Stimulated activated CD8-positive, alpha-beta memory T cell treated with anti-CD3 and anti-CD28 coated beads, Interleukin-4, amount 100 ng/mL, for 48 hours (primary cell): ENCODE measurements around the gene TMEM147.
"Not testable (repeated sequence)": the region's sequence is repeated elsewhere in the genome, so short reads cannot be mapped to it uniquely, and the experiment has no call there.

ENCODE experiments used
- DNase-seq: peaks from one replicate; pipeline ENCODE4 v3.0.0-alpha.2; 2020

TMEM147 gene

GRCh38 chr19:35565016-35565856, 19.8 kb downstream of the TMEM147 start:
- DNase-seq = no peak

- DNase-seq = no peak
These were observed 21.3 kb downstream of the TMEM147 start for GRCh38 chr19:35566738-35567137.

GRCh38 chr19:35569281-35569781, 23.9 kb downstream of the TMEM147 start:
- DNase-seq = no peak

GRCh38 chr19:35571406-35571965, 26.1 kb downstream of the TMEM147 start:
- no peak for DNase-seq

GRCh38 chr19:35577918-35578317, 32.5 kb downstream of the TMEM147 start:
- no peak for DNase-seq

GRCh38 chr19:35578707-35579106, 33.3 kb downstream of the TMEM147 start:
- DNase-seq = no peak

GRCh38 chr19:35582760-35583159, 37.3 kb downstream of the TMEM147 start:
- no peak for DNase-seq

GRCh38 chr19:35585848-35586247, 40.4 kb downstream of the TMEM147 start, which contains the start of gene PMIS2:
PMIS2 (plus strand) TSS chr19:35586173; CDS start chr19:35586260, 87 bp downstream.
- peak; percentile 50 for DNase-seq

DNA sequence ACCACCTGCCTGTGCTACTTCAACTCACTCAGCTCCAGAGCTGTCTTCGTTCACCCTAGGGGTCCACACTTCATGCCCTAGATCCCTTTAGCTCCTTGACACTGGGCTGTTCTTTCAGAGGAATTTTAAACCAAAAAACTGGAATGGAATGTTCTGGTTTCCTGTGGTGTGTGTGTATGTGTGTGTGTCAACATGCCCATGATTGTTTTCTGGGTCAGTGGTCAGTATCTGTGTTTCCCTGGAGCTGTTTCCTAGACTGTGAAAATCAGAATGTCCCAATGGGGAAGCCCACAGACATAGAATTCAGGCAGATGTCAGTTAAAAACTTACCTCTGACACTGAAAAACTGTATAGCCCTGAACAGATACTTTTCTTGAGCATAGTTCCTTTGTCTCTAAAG, 41.9 kb downstream of the TMEM147 start:
- DNase-seq = no peak

GRCh38 chr19:35590875-35591274, 45.4 kb downstream of the TMEM147 start:
- DNase-seq = no peak

DNA sequence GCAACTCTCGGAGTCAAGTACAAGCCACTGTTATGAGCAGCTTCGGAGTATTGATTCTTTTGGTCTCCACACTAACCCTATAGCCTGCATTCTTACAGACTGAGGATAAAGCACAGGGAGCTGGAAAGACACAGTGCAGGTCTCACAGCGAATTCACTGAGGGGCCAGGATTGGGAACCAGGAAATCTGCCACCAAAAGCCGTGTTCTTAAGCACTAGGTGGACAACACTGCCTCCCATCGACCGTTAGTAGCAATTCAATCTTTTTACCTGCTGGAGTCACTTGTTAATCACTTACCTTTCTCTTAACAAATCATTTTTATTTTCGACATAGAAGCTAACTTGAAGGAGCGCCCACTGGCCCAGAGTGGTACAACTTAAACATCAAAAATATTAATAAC, 46.8 kb downstream of the TMEM147 start:
- DNase-seq = no peak

DNA sequence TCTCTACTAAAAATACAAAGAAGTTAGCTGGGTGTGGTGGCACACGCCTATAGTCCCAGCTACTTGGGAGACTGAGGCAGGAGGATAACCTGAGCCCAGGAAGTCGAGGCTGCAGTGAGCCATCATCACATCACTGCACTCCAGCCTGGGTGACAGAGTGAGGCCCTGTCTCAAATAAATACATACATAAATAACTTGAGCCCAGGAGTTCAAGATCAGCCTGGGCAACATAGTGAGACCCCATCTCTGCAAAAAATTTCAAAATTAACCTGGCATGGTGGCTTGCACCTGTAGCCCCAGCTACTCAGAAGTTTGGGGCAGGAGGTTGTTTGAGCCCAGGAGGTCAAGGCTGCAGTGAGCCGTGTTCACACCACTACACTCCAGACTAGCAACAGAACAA, 49.6 kb downstream of the TMEM147 start:
- not testable (repeated sequence) for DNase-seq

DNA sequence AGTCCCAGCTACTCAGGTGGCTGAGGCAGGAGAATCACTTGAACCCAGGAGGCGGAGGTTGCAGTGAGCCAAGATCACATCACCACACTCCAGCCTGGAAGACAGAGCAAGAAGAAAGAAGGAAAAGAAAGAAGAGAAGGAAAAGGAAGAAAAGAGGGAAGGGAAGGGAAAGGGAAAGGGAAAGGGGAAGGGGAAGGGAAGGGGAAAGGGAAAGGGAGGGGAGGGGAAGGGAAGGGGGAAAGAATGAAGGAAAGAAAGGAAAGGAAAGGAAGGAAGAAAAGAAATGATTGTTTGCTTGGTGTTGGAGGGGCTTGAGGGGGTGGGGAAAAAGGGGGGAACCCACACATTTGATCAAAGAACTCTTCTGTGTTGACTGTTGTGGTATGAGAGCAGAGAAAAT, 50.5 kb downstream of the TMEM147 start:
- no peak for DNase-seq

DNA sequence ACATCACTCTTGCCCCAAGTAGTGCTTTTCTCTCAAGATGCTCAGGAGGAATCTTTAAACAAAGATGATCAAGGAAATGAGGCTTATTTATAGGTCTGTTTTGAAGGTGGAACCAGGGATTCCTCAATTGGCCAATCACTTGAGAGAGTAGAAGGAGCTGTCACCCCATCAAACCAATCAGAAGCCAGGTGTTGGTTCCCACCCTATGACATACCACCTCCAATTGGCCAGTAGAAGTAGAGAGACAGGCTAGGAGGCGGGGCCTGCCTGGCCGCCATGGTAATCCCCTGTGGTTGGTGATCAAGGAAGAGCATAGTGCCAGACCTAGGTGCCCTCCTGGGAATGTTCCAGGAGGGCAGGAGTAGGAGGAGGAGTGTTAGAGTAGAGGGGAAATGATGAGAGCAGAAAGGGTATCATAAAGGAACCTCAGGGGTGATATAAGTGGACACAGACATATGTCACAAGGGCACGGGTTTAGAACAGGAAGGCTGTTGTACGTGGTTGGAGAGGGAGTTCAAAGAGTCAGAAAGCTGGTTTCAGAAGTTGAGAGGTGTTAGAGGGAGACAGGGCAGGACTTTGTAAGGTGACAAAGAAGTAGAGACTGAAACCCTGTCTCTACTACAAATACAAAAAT, 51.1 kb downstream of the TMEM147 start:
- DNase-seq = peak; percentile 47
